Transverse colon (tissue), 4 donors: ENCODE measurements around the gene AURKAIP1. TPM values are rescaled to one million over a fixed set of nuclear protein-coding genes. Genes with fewer than 3 reads are reported as not detected.
A peak's percentile ranks its signal among the peaks of the same experiment; 100 is the strongest.
"Not testable (repeated sequence)": the region's sequence is repeated elsewhere in the genome, so short reads cannot be mapped to it uniquely, and the experiment has no call there.

Experiments
- DNase-seq: peaks from one replicate; pipeline ENCODE4 v3.0.0-alpha.2; 2019
- H3K27ac ChIP-seq, 4 donors: fragments of 200-600 bp; sonication (generic); 2 replicates each; pipeline ENCODE4 v1.5.1; 2016 to 2018; ENCODE audit warnings: inconsistent platforms in 4 of 4
- H3K27me3 ChIP-seq: fragments of 200-600 bp; sonication (generic); 2 replicates; pipeline ENCODE4 v1.5.1; 2017; ENCODE audit warnings: inconsistent platforms
- H3K36me3 ChIP-seq, 4 donors: fragments of 200-600 bp; sonication (generic); 2 replicates each; pipeline ENCODE4 v1.5.1; 2017 to 2019; ENCODE audit warnings: inconsistent platforms in 4 of 4
- H3K4me1 ChIP-seq, 4 donors: fragments of 200-600 bp; sonication (generic); 2 replicates each; pipeline ENCODE4 v1.5.1; 2017 to 2020; ENCODE audit warnings: inconsistent platforms in 4 of 4
- H3K4me3 ChIP-seq, 4 donors: fragments of 200-600 bp; sonication (generic); 1 replicate in 1 of 4; 2 replicates in 3 of 4; pipeline versions ENCODE4 v1.5.1 to v1.6.1; 2017 to 2019; ENCODE audit warnings: inconsistent platforms in 4 of 4
- H3K9me3 ChIP-seq, 2 donors: fragments of 200-600 bp; sonication (generic); 2 replicates each; pipeline ENCODE4 v1.5.1; 2017 to 2019; ENCODE audit warnings: inconsistent platforms in 2 of 2
- EP300 ChIP-seq: sonication (generic); formaldehyde crosslinking; IDR thresholded peaks from one replicate; pipeline ENCODE4 v1.6.1; 2017; ENCODE audit warnings: antibody characterized with exemption, low read depth
- POLR2A ChIP-seq: fragments of 450-650 bp; IDR thresholded peaks from one replicate; pipeline ENCODE4 v1.6.1; 2016; ENCODE audit warnings: antibody characterized with exemption, mild to moderate bottlenecking, moderate library complexity
- POLR2AphosphoS5 ChIP-seq, 3 donors: sonication (generic); formaldehyde crosslinking; IDR thresholded peaks; one replicate each; pipeline ENCODE4 v1.6.1; 2016; ENCODE audit warnings: antibody characterized with exemption in 3 of 3
- WGBS, 2 donors: methylation state at CpG; one replicate each; pipeline ENCODE4 v1.1.5; 2018; ENCODE audit warnings: low coverage in 1 of 2; 5-methylcytosine and 5-hydroxymethylcytosine counted together
- in situ Hi-C, 4 donors: fragments of 200-750 bp; cut with MboI; loops; one replicate each; pipeline versions ENCODE4 v1.15.0 to v1.15.1; 2017; ENCODE audit warnings: low sequenced_read_pairs in 3 of 4, low pct_ligation_motif_present in 1 of 4, low pct_unique_long_range_greater_than_20kb in 1 of 4
- intact Hi-C: fragments of 100-400 bp; cut with DNase I; formaldehyde crosslinking; loops from one replicate; pipeline ENCODE4 v1.15.1; 2023; ENCODE audit warnings: low total_unique reads
- total RNA-seq, 4 donors: library from RNA; depleted of rRNA; stranded (reverse); fragments of >200 nt; gene quantifications; one replicate each; pipeline ENCODE4 v1.1.0, GENCODE V29; 2016
- TF ChIP-seq, protein P1 (sequence below), 5 experiments: fragments of 200-600 bp in 3 of 5; fragments of 450-650 bp in 2 of 5; sonication (generic) in 3 of 5; IDR thresholded peaks; 1 replicate in 2 of 5; 2 replicates in 3 of 5; pipeline ENCODE4 v1.5.1; 2016 to 2017; ENCODE audit warnings: antibody characterized with exemption in 5 of 5, inconsistent platforms in 3 of 5, mild to moderate bottlenecking in 2 of 5, moderate library complexity in 1 of 5

Gene AURKAIP1
- total RNA-seq, 4 donors from 2014 or later = 110 to 197 (median 167) TPM

DNA sequence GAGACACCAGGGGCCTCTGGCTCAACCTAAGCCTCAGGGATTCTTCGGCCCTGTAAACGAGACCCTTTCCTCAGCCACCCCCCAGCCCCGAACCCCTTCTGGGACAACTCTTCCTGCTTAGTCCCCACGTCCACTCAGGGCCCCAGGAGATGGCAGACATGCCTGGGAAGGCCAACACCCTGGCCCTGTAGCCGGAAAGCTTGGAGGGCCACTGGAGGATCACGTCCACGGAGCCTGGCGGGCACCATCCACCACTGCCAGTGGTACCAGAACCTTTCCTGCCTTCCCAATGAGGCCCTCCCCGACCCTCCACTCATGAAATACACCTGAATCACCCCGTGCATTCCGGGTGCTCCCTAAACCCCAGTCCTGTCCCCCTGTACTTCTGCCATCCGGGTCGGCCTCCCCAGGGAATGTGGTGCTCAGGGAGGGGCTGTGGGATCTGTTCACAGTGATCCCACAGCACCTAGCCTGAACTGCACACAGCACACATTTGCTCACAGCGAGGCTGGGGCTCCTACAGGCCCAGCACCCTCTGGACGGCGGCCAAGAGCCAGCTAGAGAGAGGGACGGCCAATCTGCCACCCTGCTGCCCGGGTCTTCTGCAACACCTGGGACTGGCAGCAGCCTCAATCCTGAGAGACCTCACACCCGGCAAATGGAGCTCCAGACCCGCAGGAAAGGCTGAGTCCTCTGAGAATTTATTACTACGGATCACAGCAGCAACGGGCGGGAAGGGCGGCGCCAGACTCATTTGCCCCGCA is 1.8 kb downstream of the AURKAIP1 start:
- WGBS, 2 donors = 80 to 84% methylated on average over 1 to 25 of the region's 26 CpGs
- Histone ChIP-seq H3K27me3 (no peaks in the 10 kb centered on the region), H3K9me3 (no peaks in the 10 kb centered on the region), H3K4me3 (peak overlapping the region in 1 of 4 donors; percentile 90), H3K4me1 (peaks cover 26 to 34% (median 30%) of the 10 kb centered on the region in 4 donors), H3K36me3 (no peaks in the 10 kb centered on the region), H3K27ac (no peak overlapping the region)
- intact Hi-C loops (loop anchor here (10.0 kb wide), 1 partner anchor 358 kb away; the partner anchor contains the start of gene ISG15), in situ Hi-C loops (no loop called here)
- TF ChIP-seq, protein P1, sequence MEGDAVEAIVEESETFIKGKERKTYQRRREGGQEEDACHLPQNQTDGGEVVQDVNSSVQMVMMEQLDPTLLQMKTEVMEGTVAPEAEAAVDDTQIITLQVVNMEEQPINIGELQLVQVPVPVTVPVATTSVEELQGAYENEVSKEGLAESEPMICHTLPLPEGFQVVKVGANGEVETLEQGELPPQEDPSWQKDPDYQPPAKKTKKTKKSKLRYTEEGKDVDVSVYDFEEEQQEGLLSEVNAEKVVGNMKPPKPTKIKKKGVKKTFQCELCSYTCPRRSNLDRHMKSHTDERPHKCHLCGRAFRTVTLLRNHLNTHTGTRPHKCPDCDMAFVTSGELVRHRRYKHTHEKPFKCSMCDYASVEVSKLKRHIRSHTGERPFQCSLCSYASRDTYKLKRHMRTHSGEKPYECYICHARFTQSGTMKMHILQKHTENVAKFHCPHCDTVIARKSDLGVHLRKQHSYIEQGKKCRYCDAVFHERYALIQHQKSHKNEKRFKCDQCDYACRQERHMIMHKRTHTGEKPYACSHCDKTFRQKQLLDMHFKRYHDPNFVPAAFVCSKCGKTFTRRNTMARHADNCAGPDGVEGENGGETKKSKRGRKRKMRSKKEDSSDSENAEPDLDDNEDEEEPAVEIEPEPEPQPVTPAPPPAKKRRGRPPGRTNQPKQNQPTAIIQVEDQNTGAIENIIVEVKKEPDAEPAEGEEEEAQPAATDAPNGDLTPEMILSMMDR (IDR thresholded peaks at IDR 0.05) = no peak
- TF ChIP-seq POLR2AphosphoS5 (IDR thresholded peaks at IDR 0.05) = no peak
- DNase-seq = no peak

DNA sequence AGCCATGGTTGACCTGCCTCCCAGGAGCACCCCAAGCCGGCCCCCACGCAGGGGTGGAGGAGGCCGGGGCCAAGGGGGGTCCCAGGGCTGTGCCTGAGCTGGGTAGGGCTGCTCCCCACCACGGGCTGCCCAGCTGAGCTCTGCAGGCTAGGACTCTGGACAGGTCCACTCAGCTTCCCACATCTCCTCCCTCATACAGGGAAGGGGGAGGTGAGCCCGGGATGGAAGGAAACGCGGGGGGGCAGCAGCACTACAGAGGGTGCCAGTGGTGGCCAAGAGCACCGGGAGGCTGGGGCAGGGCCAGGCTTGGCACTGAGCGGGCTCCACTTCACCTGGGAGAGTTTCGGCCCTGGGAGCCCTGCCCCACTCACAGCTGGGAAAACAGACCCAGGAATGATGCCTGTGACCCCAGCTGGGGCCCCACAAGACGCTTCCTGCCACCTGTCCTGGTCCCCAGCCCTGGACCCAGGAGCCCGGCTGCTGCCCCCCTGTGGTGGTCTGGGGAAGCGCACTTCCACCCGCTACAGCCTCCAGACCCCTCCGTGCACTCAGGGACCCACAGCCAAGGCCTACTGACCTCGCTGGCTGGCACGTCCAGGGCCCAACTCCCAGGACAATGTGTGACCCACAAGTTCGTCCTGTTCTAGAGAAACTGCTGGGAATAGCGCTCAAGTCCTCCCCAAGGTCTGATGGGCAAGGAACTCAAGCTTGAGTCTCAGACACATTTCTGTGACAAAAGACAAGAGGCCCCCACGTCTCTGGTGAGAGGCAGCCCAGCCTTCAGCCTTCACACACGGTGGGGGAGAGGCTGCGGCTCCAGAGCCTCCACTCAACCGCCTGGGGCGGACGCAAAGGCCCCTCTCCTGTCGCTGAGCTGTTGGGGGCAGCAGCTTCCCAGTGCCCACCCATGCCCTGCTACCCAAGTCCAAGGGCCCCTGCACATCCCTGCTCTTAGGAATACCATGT is 3.0 kb downstream of the AURKAIP1 start:
- intact Hi-C loops (loop anchor here (10.0 kb wide), 1 partner anchor 357 kb away; the partner anchor contains the start of gene ISG15), in situ Hi-C loops (no loop called here)
- Histone ChIP-seq H3K4me3 (no peak overlapping the region), H3K27ac (peak overlapping the region in 1 of 4 donors; percentile 24), H3K9me3 (no peaks in the 10 kb centered on the region), H3K36me3 (no peaks in the 10 kb centered on the region), H3K4me1 (peaks cover 26 to 34% (median 30%) of the 10 kb centered on the region in 4 donors), H3K27me3 (no peaks in the 10 kb centered on the region)
- 33% methylated on average over 25 of the region's 26 CpGs; no CpG with 5 or more reads in 1 of the 2 donors for WGBS, 2 donors
- DNase-seq = peak; percentile 78
- TF ChIP-seq POLR2AphosphoS5 (IDR thresholded peaks at IDR 0.05) = peak in 1 of 3 donors; percentile 19
- TF ChIP-seq EP300 = no peak
- TF ChIP-seq, protein P1 (IDR thresholded peaks at IDR 0.05) = peak; percentile 89 to 98 (median 96)

DNA sequence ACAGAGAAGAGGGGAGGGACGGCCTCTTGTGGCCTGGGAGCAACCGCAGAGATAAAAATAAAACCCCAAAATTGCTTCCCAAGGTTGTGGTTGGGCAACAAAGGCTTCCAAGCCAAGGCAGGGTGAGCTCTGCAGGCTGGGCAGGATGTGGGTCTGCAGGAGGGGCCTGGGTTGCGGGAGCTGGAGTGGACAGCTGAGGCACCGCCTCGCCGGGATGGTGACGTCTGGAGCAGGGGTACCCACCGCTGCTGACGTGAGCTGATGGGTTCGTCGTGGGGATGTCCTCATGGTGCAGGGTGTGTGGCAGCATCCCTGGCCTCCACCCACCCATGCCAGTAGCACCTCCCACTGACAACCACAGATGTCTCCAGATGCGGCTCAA is 3.7 kb downstream of the AURKAIP1 start:
- Histone ChIP-seq H3K27me3 (no peaks in the 10 kb centered on the region), H3K4me3 (no peak overlapping the region), H3K9me3 (no peaks in the 10 kb centered on the region), H3K4me1 (peaks cover 26 to 34% (median 30%) of the 10 kb centered on the region in 4 donors), H3K36me3 (no peaks in the 10 kb centered on the region), H3K27ac (peak overlapping the region in 1 of 4 donors; percentile 24)
- 50 to 100% methylated on average over 1 to 12 of the region's 12 CpGs for WGBS, 2 donors
- in situ Hi-C loops = no loop called here
- DNase-seq = no peak
- TF ChIP-seq EP300 = no peak
- TF ChIP-seq, protein P1 (IDR thresholded peaks at IDR 0.05) = no peak
- TF ChIP-seq POLR2AphosphoS5 (IDR thresholded peaks at IDR 0.05) = no peak
- no peak for TF ChIP-seq POLR2A
- intact Hi-C loops = loop anchor here (10.0 kb wide), 1 partner anchor 357 kb away; the partner anchor contains the start of gene ISG15

DNA sequence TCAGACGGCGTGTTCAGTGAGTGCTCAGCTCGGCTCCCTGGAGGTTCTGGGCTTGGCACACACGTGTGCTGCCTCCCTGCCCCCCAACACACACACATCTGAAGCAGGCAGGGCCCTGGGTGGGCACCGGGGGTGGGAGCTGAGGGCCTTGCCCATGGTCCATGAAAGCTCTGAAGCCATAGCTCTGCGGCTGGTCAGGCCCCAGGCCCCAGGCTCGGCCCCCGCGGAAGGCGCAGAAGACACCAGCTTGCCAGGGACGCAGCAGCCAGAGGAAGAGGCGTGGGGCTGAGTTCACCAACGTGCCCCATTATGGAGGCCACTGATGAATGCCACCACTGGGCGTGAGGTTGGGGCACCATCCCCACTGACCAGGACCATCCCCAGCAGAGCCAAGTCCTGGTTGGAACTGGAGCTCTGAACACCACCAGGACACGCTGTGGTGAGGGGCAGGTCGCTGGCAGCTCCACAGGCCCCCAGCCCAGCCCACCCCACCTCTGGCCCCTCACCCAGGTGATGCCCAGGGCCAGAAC is 4.2 kb downstream of the AURKAIP1 start:
- in situ Hi-C loops = no loop called here
- H3K9me3 ChIP-seq = no peaks in the 10 kb centered on the region
- H3K4me3 ChIP-seq = no peak overlapping the region
- no peaks in the 10 kb centered on the region for H3K27me3 ChIP-seq
- TF ChIP-seq POLR2A = no peak
- no peak overlapping the region for H3K27ac ChIP-seq
- no peaks in the 10 kb centered on the region for H3K36me3 ChIP-seq
- no peak for DNase-seq
- peaks cover 22 to 31% (median 27%) of the 10 kb centered on the region in 4 donors for H3K4me1 ChIP-seq
- WGBS, 2 donors = 82% methylated on average over 16 of the region's 16 CpGs; no CpG with 5 or more reads in 1 of the 2 donors
- intact Hi-C loops = loop anchor here (10.0 kb wide), 1 partner anchor 356 kb away; the partner anchor contains the start of gene ISG15

DNA sequence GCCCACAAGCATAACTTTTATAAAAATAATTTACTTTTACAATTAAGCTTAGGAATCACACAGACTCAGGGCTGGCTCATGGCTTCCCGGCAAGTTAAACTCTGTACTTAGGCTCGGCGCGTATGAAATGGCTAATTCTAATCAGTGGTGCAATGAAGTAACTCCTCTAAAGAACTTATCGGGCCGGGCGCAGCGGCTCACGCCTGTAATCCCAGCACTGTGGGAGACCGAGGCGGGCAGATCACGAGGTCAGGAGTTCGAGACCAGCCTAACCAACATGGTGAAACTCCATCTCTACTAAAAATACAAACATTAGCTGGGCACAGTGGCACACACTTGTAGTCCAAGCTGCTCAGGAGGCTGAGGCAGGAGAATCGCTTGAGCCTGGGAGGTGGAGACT is 4.9 kb downstream of the AURKAIP1 start:
- in situ Hi-C loops, H3K27me3 ChIP-seq, DNase-seq, H3K4me3 ChIP-seq, H3K27ac ChIP-seq, H3K9me3 ChIP-seq, H3K36me3 ChIP-seq: not testable (repeated sequence)
- peaks cover 20 to 28% (median 25%) of the 10 kb centered on the region in 4 donors for H3K4me1 ChIP-seq
- intact Hi-C loops = loop anchor here (10.0 kb wide), 1 partner anchor 355 kb away; the partner anchor contains the start of gene ISG15
- WGBS, 2 donors = 89% methylated on average over 14 of the region's 14 CpGs; no CpG with 5 or more reads in 1 of the 2 donors
